Retinal pigment epithelial cell (primary cell): ENCODE results near the gene PMS2.
A peak's percentile ranks its signal among the peaks of the same experiment; 100 is the strongest.

ENCODE experiments used
- DNase-seq: peaks from one replicate; pipeline ENCODE4 v3.0.0-alpha.2; 2010; ENCODE audit warnings: low read depth
- H3K4me3 ChIP-seq: 2 replicates; pipeline ENCODE4 v1.5.1; 2011; ENCODE audit warnings: mild to moderate bottlenecking, low read length, control low read depth, moderate library complexity
- TF ChIP-seq, protein P1 (sequence below): conservative IDR thresholded peaks from 2 replicates; pipeline ENCODE4 v1.5.1; 2011; ENCODE audit warnings: low read depth, low read length, control low read depth, inconsistent platforms

The PMS2 gene

DNA sequence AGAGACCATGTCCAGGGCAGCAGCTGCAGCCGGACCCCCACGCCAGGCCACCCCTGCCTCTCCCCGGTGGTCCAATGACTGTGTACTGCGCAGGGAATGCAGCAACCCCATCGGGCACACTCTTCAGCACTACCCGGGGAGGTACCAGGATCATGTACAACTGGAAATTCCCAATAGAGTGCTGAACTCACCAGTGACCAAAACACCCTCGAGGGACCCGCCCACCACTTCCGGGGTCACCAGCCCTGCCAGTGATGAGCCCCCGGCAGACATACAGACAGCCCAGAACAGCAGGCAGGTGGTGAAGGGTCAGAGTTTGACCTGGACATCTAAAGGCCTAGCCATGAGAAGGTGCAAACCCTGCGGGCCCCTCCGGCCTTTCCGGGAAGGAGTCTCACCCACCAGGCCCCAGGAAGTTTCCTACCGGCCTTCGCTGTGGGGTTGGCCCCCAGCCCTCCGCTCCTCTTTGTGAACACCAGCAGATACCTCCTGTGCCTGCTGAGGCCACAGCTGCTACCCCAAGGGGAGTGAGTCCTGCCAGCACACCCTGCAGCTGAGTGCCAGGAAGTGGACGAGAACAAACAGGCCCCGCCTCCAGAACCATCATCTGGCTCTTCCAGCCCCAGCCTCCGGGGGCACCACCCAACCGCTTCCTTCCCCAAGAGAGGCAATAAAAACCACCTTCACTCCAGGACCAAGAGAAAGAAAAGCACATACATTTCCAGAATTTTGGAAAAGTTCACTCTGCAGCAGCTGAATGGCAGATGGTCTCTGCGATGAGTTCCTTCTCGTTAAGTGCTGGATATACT lies 17.4 kb upstream of the PMS2 start:
- DNase-seq, result no peak
- TF ChIP-seq, protein P1, sequence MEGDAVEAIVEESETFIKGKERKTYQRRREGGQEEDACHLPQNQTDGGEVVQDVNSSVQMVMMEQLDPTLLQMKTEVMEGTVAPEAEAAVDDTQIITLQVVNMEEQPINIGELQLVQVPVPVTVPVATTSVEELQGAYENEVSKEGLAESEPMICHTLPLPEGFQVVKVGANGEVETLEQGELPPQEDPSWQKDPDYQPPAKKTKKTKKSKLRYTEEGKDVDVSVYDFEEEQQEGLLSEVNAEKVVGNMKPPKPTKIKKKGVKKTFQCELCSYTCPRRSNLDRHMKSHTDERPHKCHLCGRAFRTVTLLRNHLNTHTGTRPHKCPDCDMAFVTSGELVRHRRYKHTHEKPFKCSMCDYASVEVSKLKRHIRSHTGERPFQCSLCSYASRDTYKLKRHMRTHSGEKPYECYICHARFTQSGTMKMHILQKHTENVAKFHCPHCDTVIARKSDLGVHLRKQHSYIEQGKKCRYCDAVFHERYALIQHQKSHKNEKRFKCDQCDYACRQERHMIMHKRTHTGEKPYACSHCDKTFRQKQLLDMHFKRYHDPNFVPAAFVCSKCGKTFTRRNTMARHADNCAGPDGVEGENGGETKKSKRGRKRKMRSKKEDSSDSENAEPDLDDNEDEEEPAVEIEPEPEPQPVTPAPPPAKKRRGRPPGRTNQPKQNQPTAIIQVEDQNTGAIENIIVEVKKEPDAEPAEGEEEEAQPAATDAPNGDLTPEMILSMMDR, result peak; percentile 49
- no peak overlapping the region for H3K4me3 ChIP-seq

DNA sequence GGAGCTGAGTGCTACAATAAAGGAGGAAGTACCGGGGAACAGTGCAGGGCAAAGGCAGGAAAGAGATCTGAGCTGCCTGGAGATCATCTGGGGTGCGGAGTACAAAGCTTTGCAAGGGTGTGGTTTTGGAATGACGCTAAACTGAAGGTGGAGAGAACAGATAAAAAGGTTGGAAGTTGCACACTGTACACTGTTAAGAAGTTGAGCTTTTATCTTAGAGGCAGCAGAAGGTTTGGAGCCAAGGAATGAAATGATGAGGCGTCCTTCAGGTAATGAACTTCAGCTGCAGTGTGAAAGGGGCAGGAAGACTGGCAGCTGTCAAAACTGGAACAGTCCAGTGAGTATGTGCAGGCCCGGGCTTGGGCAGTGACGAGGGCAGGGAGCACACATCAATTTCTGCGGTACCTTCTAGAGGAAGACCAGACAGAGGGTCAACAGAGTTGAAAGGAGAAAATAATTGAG lies 15.2 kb upstream of the PMS2 start:
- TF ChIP-seq, protein P1, result no peak
- H3K4me3 ChIP-seq, result no peak overlapping the region
- DNase-seq, result no peak

DNA sequence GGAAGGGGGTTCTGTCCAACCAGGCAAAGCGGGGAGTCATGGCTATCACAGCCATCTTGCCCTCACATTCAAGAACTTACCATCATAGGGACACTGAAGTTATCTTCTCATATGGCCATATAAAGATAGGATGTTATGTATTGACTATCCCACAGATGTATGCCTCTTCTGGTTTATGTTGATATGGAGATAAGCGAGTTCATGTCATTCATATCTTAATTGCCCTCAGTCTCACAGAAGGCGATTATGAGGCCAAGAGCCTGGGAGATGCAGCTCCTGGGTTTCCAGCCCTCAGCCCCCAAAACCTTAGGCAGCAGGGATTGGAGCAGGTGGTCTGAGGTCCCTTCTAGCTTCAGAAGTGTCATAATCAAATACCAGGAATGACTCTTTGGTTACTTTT lies 13.9 kb upstream of the PMS2 start:
- TF ChIP-seq, protein P1, result no peak
- no peak for DNase-seq
- no peak overlapping the region for H3K4me3 ChIP-seq

GRCh38 chr7:6020371-6021286 lies 11.8 kb upstream of the PMS2 start:
- TF ChIP-seq, protein P1, result no peak
- no peak for DNase-seq
- no peak overlapping the region for H3K4me3 ChIP-seq

- TF ChIP-seq, protein P1, result no peak
- no peak overlapping the region for H3K4me3 ChIP-seq
- no peak for DNase-seq
Observed at GRCh38 chr7:6016653-6016966, 7.8 kb upstream of the PMS2 start.

DNA sequence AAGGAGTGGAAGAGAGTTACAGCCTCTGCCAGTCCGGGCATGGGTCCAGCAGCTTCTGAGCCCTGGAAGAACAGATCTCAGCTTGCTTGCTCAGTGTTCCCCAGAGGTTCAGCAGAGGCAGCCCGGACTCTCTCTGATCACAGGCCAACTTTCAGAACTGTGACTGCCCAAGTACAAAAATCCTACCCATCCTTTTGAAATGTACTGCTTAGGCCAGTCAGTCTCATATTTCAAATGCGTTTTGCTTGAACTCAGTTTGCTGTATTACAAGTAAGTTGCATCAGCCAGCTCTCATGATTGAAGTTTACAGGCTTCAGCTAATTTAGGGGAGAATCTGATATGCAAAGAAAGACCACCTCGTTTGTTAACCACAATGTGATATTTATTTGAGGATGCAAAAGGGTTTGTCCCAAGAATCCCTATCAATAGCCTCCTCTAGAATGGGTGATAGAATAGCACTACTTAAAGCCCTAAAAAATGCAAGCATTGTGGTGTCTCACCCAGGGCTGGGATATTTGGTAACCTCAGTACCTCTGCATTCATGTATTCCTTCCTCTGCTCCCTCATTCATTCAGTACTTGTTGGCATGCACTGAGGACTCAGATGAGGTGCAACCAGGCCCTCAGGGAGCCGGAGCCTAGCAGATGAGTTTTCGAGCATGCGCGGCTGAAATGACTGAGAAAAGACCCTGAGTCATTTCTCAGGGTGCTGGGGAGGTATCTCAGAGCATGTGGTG lies 7.2 kb upstream of the PMS2 start:
- no peak overlapping the region for H3K4me3 ChIP-seq
- TF ChIP-seq, protein P1, result no peak
- no peak for DNase-seq
